Fibroblast of the conjunctiva (primary cell): ENCODE results near the gene OTOS.

Experiments
- DNase-seq: peaks from one replicate; pipeline ENCODE4 v3.0.0-alpha.2; 2010; ENCODE audit warnings: low read depth

The OTOS gene

DNA sequence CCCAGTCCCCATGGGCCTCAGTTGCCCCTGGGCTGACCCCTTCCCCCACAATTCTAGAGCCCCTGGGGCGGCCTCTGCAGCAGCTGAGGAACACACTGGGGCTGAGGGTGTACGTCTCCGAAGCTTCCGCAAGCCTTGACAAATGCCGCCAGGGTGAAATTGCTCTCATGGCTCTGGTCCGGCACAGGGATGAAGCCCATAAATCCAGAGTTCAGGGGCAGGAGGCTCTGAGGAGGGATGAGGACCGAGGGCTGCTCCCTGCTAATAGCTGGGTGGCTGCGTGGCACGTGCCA lies 27.1 kb upstream of the OTOS start:
- no peak for DNase-seq

GRCh38 chr2:240166761-240167587 lies 26.5 kb upstream of the OTOS start:
- no peak for DNase-seq

DNA sequence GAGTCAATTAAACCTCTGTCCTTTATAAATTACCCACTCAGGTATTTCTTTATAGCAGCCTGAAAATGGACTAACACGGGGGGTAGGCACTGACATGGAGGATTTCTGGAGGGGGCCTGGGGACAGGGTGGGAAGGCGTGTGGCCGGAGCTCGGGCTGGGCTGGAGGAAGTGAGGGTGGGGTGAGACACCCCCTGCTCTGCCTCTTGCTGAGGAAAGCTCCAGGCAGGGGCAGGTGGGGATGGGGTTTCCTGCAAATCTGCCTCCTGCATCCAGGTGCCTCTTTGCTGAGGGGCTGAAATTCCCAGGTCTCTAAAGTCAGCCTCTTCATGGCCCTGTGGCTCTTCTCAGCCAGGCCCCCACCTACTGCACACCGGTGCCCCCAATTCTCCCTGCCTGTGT lies 25.7 kb upstream of the OTOS start:
- DNase-seq = no peak

GRCh38 chr2:240165661-240166060 lies 25.2 kb upstream of the OTOS start:
- no peak for DNase-seq

DNA sequence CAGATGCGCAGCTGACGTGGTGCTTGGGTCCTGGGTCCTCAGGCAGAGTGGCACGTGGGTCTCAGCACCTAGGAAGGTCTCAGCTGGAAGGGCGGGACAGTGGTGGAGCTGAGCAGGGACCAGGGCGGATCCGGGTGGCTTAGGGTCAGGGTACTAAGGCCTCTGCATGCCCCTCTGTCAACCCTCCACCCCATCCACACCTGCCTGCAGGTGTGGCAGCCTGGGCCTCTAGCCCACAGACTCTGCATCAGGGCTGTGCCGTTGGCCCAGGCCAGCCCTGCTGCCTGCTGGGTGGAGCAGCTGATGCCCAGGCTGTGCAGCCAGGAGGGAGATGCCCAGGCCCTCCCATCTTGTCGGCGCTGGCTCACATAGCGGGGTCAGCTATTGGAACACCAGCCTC lies 24.6 kb upstream of the OTOS start:
- DNase-seq = no peak

DNA sequence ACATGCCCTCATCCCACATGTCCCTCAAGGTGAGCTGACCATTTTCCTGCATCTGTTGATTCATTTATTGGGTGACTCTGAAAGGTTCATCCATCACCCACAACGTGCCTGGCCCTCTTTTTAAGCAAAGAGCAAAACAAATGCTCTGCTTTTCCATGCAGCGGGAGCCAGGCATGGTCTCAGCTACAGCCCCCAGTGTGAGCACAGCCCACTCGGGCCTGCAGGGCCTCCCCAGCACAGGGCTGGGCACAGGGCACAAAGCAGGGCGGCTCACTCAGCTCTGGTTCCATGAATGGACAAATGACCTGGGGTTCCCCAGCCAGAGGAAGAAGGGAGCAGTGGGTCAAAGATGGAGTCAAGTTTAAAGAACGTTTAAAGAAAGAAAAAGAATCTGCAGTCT lies 24.1 kb upstream of the OTOS start:
- no peak for DNase-seq

DNA sequence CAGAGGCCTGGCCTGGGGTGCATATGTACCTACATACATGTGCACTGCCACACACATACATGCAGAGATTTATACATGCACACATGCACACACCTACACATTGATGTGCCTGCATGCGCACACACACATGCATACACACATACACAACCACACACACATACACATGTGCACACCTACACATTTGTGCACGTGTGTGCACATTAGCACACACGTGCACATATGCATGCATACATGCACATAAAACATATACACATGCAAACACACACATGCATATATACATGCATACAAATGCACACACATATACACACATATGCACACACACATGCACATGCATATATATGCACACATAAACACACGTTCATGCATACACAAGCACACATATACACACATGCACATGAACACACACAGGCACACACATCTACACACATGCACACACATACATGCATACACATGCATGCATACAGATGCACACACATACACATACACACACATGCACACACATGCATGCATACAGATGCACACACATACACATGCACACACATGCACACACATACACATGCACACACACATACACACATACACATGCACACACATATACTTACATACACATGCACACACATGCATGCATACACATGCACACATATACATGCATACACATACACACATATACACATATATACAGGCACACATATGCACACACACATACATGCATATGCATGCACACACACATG lies 23.6 kb upstream of the OTOS start:
- DNase-seq = no peak

GRCh38 chr2:240162939-240163714 lies 22.7 kb upstream of the OTOS start:
- no peak for DNase-seq

- DNase-seq = no peak
These were observed 22.1 kb upstream of the OTOS start for GRCh38 chr2:240162531-240162930.

DNA sequence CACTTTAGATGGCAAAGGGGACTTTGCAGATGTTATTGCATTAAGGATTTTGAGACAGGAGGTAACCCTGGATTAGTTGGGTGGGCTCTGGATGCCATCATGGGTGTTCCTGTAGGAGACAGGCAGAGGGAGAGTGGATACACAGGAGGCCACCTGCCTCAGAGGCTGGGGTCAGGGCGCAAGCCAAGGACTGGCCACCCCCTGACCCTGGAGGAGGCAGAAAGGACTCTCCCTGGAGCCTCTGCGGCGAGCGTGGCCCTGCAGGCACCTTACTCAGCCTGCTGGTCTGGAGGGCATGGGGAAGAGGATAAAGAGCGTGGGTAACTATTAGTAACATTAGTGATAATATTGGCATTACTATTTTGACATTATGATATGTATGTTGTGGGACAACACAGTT lies 21.6 kb upstream of the OTOS start:
- DNase-seq = no peak

GRCh38 chr2:240161087-240161750 lies 20.8 kb upstream of the OTOS start:
- DNase-seq = no peak

DNA sequence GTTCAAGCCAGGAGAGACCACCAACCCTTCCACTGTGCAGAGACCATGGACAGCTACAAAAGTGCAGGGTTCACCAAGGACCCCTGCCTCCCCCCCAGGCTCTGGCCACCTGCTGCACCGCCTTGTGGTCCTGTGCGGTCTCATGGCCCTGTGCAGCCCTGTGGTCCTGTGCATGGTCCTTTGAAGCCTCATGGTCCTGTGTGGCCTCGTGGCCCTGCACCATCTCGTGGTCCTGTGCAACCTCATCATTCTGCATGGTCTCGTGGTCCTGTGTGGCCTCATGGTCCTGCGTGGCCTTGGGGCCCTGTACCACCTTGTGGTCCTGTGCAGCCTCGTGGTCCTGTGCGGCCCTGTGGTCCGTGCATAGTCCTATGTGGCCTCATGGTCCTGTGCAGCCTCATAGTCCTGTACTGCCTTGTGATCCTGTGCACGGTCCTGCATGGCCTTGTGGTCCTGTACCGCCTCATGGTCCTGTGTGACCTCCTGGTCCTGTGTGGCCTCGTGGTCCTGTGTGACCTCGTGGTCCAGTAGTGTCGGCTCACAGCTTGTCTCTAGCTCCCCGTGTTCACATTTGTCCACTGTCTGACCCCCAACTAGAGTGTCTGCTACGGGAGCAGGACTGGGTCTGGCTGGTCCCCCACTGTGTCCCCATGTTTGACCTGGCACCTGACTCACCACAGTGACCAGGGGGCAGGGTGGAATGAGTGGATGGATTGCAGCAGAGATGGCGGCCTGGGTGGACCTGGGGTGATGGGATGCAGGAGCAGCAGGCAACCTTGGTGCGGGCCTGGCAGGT lies 20.0 kb upstream of the OTOS start:
- DNase-seq = no peak

DNA sequence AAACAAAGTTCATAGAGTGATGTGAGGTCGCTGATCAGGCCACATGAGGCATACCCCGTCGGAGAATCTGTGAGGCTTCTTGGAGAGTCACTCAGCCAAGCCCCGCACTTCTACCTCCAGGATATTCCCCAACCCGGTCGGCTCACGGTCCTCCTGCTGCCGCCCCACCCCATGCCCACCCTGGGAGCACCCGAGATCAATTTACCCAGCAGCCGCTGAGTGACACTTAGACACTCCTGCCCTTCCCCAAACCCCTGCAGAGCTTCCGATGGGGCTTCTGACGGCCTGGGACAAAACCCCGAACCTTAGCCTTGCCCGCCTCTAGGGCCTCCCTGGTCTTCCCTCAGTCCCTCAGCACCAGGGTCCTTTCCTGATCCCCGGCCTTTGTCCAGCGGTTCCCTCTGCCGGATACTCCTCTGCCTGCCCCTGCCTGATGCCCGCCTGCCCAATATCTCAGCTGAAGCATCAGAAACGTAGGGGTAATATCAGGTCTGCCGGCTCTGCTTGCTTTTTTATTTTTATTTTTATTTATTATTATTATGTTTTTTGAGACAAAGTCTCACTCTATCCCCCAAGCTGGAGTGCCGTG lies 18.9 kb upstream of the OTOS start:
- DNase-seq = no peak

DNA sequence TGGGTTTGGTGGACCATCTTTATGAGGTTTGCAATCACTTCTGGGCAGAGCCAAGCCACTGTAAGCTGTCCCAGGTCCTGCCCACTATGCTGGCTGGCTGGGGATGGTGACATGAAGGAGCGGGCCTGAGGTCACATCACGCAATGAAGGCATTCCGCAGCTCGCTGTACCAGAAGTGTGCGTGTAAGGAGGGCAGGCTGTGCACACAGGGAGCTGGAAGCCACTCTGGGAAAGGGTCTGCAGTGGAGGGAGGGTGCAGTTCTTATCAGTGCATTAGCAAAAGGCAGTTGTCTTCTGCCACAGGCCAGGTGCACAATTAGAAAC lies 16.7 kb upstream of the OTOS start:
- DNase-seq = no peak

DNA sequence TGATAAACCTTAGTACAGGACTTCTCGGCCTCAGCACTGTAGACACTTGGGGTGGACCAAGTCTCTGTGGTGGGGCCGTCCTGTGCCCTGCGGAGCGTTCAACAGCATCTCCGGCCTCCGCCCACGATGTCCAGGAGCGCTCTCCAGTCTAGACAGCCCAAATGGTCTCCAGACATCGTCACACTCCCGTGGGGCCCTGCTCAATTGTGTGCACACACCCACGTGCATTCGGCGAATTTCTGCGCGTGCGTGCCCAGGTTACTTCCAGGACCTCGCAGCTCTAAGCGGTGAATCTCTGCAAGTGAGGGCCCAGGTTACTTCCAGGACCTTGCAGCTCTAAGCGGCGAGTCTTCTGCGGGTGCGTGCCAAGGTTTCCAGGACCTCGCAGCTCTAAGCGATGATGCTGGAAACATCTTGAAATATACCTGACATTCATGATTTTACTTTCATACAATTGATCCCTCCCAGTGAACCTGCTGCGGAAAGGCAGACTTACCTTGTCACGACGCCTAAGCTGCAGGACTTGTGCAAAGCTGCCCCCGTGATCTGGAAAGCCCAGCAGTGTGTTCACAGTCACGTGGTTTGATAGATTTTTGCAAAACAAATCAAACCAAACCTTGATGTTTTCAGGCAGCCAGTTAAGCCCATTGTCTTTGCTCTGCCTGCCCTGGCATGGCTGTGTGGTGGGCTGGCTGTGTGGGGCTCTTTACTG lies 16.1 kb upstream of the OTOS start:
- DNase-seq = no peak

- no peak for DNase-seq
These were observed 15.4 kb upstream of the OTOS start for GRCh38 chr2:240155745-240156390.

- no peak for DNase-seq
These were observed 14.7 kb upstream of the OTOS start for GRCh38 chr2:240155048-240155744.

- no peak for DNase-seq
These were observed 14.1 kb upstream of the OTOS start for GRCh38 chr2:240154606-240155005.

DNA sequence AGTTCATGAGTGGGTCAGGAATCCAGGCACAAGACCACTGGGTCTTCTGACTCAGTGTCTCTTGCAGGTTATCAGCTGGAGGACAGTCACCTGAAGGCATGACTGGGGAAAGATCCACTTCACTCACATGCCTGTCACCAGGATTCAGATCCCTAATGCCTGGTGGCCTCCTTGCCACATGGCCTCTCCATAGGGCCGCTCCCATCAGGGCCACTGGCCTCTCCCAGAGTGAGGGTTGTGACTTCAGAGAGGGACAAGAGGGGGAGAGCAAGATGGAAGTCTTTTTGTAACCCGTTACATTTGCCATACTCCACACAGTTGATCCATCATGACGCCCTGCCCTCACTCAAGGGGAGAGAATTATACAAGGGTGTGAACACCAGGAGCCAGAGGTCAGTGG lies 13.0 kb upstream of the OTOS start:
- no peak for DNase-seq
